GM12874 (cell line): ENCODE results near the gene GNG12.
A peak's percentile ranks its signal among the peaks of the same experiment; 100 is the strongest.

ENCODE experiments used
- CTCF ChIP-seq: IDR thresholded peaks from 2 replicates; pipeline ENCODE4 v1.5.1; 2011; ENCODE audit warnings: low read depth, mild to moderate bottlenecking, control low read depth, low read length, moderate library complexity; ENCODE audit not compliant: insufficient read depth

GNG12 gene

DNA sequence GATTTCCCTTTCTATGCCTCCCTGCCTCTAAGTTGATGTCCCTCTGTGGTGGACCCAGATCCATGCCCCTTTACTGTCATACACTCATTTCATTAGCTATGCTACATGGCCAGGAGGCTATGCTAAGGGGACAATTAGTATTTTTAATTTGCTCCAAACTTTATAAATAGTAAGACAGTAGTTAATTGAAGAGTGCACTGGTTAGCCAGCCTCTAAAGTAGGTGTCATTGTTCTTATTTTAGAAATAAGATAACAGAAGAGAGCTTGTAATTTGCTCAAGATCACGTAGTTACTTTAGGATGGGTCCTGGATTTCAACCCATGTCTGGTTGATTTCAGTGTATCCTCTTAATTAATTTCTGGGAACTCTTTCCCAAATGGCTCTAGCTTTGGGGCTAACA lies 29.4 kb upstream of the GNG12 start:
- TF ChIP-seq CTCF = no peak

GRCh38 chr1:67861856-67862516 lies 28.7 kb upstream of the GNG12 start:
- no peak for TF ChIP-seq CTCF

DNA sequence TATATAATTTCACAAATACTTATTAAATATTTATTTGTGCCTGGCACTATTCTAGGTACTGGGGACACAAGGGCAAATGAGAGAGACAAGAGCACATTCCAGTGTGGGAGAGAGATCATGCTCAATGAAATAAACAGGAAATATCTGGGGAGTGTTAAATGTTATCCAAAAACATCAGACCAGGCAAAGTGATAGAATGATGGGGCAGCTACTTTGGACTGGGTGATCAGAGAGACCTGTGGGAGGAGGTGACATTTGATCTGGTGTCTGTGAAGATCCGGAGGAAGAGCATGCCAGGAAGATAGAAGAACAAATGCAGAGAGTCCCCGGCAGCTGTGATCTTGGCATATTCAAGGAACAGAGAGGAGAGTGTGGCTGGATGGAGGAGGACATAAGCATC lies 27.5 kb upstream of the GNG12 start:
- no peak for TF ChIP-seq CTCF

DNA sequence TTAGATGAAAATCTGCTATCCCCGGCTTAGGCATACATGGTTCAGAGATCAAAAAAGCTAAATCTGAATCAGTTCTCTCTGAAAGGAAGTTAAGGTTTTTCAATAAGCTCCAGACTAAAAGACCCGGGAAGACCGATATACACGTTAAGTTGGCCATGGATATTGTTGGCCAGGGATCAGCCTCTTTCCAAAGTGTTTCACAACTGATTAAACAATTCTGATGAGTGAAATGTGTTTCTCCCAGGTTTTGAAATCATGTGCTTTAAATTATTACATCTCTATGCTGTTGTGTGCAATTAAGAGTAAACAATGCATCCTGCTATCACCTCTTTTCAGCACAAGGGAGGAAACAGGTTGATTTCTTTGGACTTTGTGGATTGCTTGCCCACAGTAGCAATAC lies 23.7 kb upstream of the GNG12 start:
- no peak for TF ChIP-seq CTCF

DNA sequence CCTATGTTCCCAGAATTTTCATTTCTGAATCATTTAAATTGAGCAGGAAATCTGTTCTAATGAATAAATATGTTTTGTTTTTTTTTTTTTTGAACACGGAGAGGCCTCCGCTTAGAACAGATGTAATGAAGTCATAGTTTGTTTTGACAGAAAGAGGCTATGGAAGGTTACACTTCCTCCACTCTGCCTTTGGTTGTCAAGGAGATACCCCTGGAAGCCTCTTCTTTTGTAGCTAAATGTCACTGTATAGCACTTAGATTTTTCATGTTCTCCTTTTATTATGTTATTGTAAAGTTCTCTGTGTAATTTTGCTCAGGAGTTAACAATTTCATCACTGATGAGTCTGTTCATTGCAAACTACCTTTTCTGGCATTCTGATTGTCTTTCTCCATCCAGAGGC lies 22.7 kb upstream of the GNG12 start:
- TF ChIP-seq CTCF = no peak

DNA sequence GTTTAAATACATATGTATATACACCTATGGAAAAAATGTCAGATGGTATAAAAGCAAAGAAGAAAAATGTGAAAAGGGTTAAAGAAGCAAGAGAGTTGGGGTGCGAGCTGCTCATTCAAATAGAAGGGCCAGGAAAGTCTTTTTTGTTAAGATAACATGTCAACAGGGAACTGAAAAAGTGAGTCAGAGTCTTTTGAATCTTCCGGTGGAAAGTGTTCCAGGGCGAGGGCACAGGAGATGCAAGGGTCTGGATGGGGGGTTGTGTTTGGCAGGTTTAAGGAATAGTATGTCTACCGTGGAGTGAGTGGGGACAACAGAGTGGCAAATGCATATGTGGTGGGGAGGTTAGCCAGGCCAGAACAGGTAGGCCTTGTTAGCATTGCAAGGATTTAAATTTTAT lies 22.2 kb upstream of the GNG12 start:
- no peak for TF ChIP-seq CTCF

DNA sequence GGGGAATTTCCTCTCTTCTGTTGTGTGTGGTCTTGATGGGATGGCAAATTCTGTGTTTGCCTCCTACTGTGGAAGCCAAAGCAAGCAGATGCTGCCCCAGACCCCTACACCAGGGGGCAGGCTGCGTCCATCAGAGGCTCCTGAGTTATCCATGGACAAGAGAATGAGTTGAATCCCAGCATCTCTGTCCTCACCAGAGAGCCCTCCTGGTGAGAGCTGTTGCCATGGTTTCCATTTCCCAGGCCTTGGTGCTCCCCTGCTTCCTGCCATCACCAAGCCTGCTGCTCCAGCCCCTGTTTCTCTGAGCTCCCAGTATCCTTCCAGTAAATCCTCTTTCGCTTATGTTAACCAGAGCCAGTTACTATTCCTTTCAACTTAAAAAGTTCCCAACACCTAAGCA lies 20.4 kb upstream of the GNG12 start:
- TF ChIP-seq CTCF = peak; percentile 68
